AG09309 (cell line): ENCODE measurements around the gene TCERG1L.
"Not testable (repeated sequence)": the region's sequence is repeated elsewhere in the genome, so short reads cannot be mapped to it uniquely, and the experiment has no call there.

Experiments used
- DNase-seq: peaks from one replicate; pipeline ENCODE4 v3.0.0-alpha.2; 2010; ENCODE audit warnings: low read depth
- H3K4me3 ChIP-seq: 2 replicates; pipeline ENCODE4 v1.5.1; 2011; ENCODE audit warnings: mild to moderate bottlenecking, low read depth, low read length, moderate library complexity; ENCODE audit not compliant: control insufficient read depth
- TF ChIP-seq, protein P1 (sequence below): IDR thresholded peaks from 2 replicates; pipeline ENCODE4 v1.5.1; 2011; ENCODE audit warnings: mild to moderate bottlenecking, low read depth, low read length, inconsistent platforms; ENCODE audit not compliant: insufficient read depth, control insufficient read depth; ENCODE audit errors: missing control alignments

The TCERG1L gene

DNA sequence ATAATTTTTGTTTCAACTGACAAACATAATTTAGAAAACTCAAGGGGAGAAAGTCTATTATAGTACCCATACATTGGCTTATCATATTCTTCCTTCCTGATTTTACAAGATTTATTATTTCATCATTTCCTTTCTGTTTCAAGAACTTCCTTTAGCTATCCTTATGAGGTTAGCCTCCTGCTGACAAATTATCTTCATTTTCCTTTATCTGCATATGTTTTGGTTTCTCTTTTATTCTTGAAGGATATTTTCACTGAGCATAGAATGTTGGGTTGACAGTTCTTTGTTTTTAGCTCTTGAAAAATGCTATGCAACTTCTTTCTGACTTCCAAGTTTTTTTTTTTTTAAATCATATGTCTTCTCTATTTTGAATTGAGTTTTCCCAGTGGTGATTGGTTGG lies 21.3 kb upstream of the TCERG1L start:
- TF ChIP-seq, protein P1, sequence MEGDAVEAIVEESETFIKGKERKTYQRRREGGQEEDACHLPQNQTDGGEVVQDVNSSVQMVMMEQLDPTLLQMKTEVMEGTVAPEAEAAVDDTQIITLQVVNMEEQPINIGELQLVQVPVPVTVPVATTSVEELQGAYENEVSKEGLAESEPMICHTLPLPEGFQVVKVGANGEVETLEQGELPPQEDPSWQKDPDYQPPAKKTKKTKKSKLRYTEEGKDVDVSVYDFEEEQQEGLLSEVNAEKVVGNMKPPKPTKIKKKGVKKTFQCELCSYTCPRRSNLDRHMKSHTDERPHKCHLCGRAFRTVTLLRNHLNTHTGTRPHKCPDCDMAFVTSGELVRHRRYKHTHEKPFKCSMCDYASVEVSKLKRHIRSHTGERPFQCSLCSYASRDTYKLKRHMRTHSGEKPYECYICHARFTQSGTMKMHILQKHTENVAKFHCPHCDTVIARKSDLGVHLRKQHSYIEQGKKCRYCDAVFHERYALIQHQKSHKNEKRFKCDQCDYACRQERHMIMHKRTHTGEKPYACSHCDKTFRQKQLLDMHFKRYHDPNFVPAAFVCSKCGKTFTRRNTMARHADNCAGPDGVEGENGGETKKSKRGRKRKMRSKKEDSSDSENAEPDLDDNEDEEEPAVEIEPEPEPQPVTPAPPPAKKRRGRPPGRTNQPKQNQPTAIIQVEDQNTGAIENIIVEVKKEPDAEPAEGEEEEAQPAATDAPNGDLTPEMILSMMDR = no peak
- H3K4me3 ChIP-seq = no peak overlapping the region
- DNase-seq = no peak

DNA sequence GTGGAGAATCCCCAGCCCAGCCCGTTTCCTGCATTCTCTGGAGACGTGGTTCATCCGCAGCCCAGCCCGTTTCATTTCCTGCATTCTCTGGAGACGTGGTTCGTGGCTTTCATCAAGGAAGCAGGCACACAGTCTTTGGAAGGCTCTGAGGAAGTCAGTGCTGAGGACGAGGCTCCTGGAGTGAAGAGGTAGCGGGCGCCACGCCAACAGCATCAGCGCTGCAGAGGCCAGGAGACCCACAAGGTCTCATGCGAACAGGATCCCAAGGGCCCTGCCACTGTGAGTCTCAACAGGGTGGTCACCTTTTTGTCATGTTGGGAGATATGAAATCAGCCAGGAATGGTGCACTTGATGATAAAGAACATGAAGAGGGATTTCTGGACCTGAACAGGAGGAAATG lies 12.4 kb upstream of the TCERG1L start:
- no peak for DNase-seq
- H3K4me3 ChIP-seq = no peak overlapping the region
- TF ChIP-seq, protein P1 = no peak

DNA sequence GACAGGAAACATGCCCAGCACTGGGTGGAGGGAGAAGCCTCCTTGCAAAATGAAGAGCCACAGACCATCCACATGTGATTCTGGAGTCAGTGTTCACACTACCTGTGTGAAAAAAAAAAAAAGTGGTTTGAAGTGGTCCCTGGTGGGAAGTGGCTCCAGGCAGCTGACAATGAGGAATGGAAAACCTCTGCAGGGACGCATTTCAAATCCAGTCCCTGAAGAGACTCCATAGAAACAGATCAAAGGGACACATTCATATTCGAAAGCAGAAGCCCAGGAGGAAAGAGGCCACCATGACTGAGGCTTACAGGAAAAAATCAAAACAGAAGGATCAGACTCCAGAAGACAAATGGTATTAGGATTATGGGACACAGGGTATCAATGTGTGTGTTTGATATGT lies 11.5 kb upstream of the TCERG1L start:
- no peak overlapping the region for H3K4me3 ChIP-seq
- TF ChIP-seq, protein P1 = no peak
- no peak for DNase-seq

DNA sequence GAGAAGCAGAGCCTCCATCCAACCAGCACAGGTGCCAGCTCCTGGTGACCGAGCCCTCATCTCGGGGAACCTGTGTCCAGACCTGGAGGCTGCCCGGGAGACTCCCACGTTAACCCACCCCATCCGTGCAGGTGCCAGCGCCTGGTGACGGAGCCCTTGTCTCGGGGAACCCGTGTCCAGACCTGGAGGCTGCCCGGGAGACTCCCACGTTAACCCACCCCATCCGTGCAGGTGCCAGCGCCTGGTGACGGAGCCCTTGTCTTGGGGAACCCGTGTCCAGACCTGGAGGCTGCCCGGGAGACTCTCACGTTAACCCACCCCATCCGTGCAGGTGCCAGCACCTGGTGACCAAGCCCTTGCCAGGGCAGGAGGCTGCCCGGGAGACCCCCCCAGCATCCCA lies 11.1 kb upstream of the TCERG1L start:
- H3K4me3 ChIP-seq, DNase-seq: not testable (repeated sequence)

DNA sequence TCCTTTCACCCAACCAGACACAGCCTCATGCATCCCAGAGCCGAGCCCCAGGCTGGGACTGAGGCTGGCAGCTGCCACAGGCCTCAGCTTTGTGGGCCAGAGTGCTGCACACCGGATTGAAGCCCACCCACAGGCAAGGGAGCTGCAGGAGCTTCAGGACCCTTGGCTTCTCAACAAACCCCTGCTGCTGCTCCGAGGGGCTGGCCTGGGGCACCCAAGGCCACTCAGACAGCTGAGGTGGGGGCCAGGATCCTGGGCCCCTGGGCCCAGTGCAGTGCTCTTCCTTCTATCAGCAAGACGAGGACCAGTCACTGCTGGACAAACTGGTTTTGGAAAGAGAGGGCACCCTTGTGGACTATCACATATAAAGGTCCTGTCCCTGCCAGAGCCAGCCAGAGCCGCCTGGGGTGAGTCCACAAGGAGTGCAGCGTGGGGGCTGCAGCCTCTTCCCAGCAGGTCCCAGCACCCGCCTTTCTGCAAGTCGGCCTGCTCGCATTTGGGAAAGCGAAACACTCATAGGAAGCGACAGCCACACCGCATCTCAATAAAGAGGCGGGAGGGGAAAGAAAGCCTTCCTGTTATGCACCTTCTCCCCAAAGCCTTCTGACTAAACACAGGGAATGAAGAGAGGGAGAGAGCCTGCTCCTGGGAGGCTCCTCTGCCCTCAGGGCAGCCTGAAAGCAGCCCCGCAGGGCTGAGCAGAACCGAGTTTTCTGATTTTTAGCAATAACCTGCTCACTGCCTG lies 9.5 kb upstream of the TCERG1L start:
- no peak for DNase-seq
- no peak overlapping the region for H3K4me3 ChIP-seq
- TF ChIP-seq, protein P1 = no peak

DNA sequence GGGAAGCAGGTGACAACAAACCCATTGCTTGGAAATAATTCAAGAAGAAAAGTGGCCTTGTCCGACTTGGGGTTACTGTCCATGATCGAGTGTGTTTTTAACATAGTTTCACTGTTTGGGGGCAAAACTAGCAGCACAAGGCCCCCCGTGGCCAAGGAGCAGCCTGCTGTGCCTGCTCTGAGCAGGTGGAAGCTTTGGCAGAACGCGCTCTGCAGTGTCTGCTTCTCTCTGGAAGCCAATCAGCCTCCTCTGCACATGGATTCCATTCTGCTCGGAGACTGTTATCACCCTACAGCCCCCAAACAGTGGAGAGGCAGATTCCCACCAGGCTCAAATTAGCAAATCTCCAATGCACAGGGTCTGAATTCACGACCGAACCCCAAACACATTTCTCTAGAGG lies 7.3 kb upstream of the TCERG1L start:
- TF ChIP-seq, protein P1 = no peak
- no peak for DNase-seq
- H3K4me3 ChIP-seq = no peak overlapping the region

DNA sequence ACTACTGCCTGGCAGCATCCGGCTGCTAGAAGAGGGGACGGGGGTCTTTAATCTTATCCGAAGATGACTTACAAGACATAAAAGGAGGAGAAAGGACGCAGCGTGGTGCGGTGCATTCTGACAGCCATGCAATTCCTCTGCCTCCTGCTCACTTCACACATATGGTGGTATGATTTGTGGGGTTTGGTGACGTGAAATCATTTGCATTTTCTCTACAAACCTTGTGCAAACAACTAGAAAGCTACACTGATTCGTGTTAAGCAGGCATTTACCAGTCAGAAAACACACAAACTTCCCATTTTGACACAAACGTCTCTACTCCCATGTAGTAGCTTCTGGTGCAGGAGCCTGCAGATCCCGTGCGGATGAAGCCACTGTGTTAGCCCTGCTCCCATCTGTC lies 6.8 kb upstream of the TCERG1L start:
- TF ChIP-seq, protein P1 = no peak
- no peak overlapping the region for H3K4me3 ChIP-seq
- DNase-seq = no peak
